GM12878 (cell line): ENCODE results near the gene HMGB3. TPM values are rescaled to one million over a fixed set of nuclear protein-coding genes. Genes with fewer than 3 reads are reported as not detected.

Source experiments
- ATAC-seq: fragments of 200-7000 bp; cut with Tn5 transposase; 3 replicates; pipeline ENCODE4 v1.9.1; 2020; ENCODE audit warnings: mild to moderate bottlenecking, moderate library complexity
- BruUV-seq: library from RNA; stranded (reverse); fragments of 400-500 nt; replicated peaks from 2 replicates; lab custom pipeline; 2021; lab: Mats Ljungman, UMichigan
- CTCF ChIA-PET: fragments of 300-600 bp; sonication (Branson Sonifier 250); formaldehyde crosslinking; extraction: SDS; loops from one replicate; lab custom pipeline; 2021; ENCODE audit warnings: inconsistent platforms; lab: Yijun Ruan, JAX
- POLR2A ChIA-PET: fragments of 350-600 bp; formaldehyde crosslinking; extraction: SDS; loops from one replicate; lab custom pipeline; 2021; ENCODE audit warnings: inconsistent platforms; lab: Charles Lee
- RAD21 ChIA-PET: fragments of 300-600 bp; sonication (Branson Sonifier 250); formaldehyde crosslinking; loops from one replicate; lab custom pipeline; 2023; ENCODE audit warnings: antibody characterized with exemption; ENCODE audit not compliant: unreplicated experiment; lab: Charles Lee
- SMC1A ChIA-PET: fragments of 300-600 bp; sonication (Branson Sonifier 250); formaldehyde crosslinking; loops from one replicate; lab custom pipeline; 2023; ENCODE audit not compliant: unreplicated experiment, uncharacterized antibody; lab: Charles Lee
- DNase-seq: peaks from one replicate; pipeline ENCODE4 v3.0.0-alpha.2; 2011; ENCODE audit warnings: low read depth, low spot score
- FAIRE-seq: peaks from 3 replicates; lab custom pipeline; 2011; peaks lifted over from hg19 to GRCh38; lab: Jason Lieb, UNC
- H2AFZ ChIP-seq: 2 replicates; pipeline ENCODE4 v1.6.0; 2011; ENCODE audit warnings: low read depth, low read length, control low read depth; ENCODE audit not compliant: control insufficient read depth
- H3K27ac ChIP-seq: 2 replicates; pipeline ENCODE4 v1.5.1; 2011; ENCODE audit warnings: control low read depth; ENCODE audit not compliant: control insufficient read depth, insufficient read depth
- H3K27me3 ChIP-seq, 2 experiments: replicated peaks in 1 of 2; 2 replicates each; pipeline versions ENCODE4 v1.6.0 to v1.6.1; 2011; ENCODE audit warnings: low read length in 1 of 2; ENCODE audit not compliant: control insufficient read depth in 2 of 2, insufficient read depth in 2 of 2
- H3K36me3 ChIP-seq, 2 experiments: 2 replicates each; pipeline ENCODE4 v1.5.1; 2011; ENCODE audit warnings: low read length in 1 of 2; ENCODE audit not compliant: control insufficient read depth in 2 of 2, insufficient read depth in 2 of 2
- H3K4me1 ChIP-seq: 2 replicates; pipeline ENCODE4 v1.6.1; 2011; ENCODE audit warnings: mild to moderate bottlenecking, low read length, moderate library complexity, mixed read lengths; ENCODE audit not compliant: control insufficient read depth, insufficient read depth
- H3K4me2 ChIP-seq: 2 replicates; pipeline ENCODE4 v1.6.0; 2011; ENCODE audit warnings: control low read depth; ENCODE audit not compliant: control insufficient read depth, insufficient read depth
- H3K4me3 ChIP-seq: fragments of 200-600 bp; sonication (generic); 2 replicates; pipeline ENCODE4 v1.5.1; 2016
- H3K79me2 ChIP-seq: 2 replicates; pipeline ENCODE4 v1.6.0; 2011; ENCODE audit warnings: low read length; ENCODE audit not compliant: control insufficient read depth, insufficient read depth
- H3K9ac ChIP-seq: 2 replicates; pipeline ENCODE4 v1.8.0; 2011; ENCODE audit warnings: low read length, control low read depth, mixed read lengths; ENCODE audit not compliant: control insufficient read depth, insufficient read depth
- H3K9me3 ChIP-seq: replicated peaks from 3 replicates; pipeline ENCODE4 v1.5.1; 2011; ENCODE audit warnings: mild to moderate bottlenecking, low read length; ENCODE audit not compliant: control insufficient read depth, insufficient read depth
- H4K20me1 ChIP-seq: 2 replicates; pipeline ENCODE4 v1.6.0; 2011; ENCODE audit not compliant: control insufficient read depth, insufficient read depth
- CEBPB ChIP-seq, 2 experiments: fragments of 150-350 bp in 1 of 2; IDR thresholded peaks; 2 replicates each; pipeline ENCODE4 v1.6.1; 2012 to 2014; ENCODE audit warnings: low read depth in 2 of 2, low read length in 2 of 2, borderline replicate concordance in 1 of 2, inconsistent platforms in 1 of 2
- E2F4 ChIP-seq: IDR thresholded peaks from 2 replicates; pipeline ENCODE4 v1.6.1; 2012; ENCODE audit warnings: low read depth, low read length, improper control_type of control experiment
- EED ChIP-seq: sonication (generic); IDR thresholded peaks from 2 replicates; pipeline ENCODE4 v1.6.1; 2016; ENCODE audit warnings: antibody characterized with exemption, low read depth
- ESRRA ChIP-seq: IDR thresholded peaks from 2 replicates; pipeline ENCODE4 v1.6.1; 2012; ENCODE audit warnings: mild to moderate bottlenecking, low read length, improper control_type of control experiment
- IKZF1 ChIP-seq: fragments of 450-650 bp; conservative IDR thresholded peaks from 2 replicates; pipeline ENCODE4 v1.6.1; 2017; ENCODE audit warnings: antibody characterized with exemption, mild to moderate bottlenecking
- IRF4 ChIP-seq: IDR thresholded peaks from 2 replicates; pipeline ENCODE4 v1.6.1; 2011; ENCODE audit warnings: low read depth, low read length
- NBN ChIP-seq: fragments of 450-650 bp; IDR thresholded peaks from 2 replicates; pipeline ENCODE4 v1.6.1; 2016
- NR2C2 ChIP-seq: IDR thresholded peaks from 2 replicates; pipeline ENCODE4 v1.6.1; 2011; ENCODE audit warnings: borderline replicate concordance, low read depth; ENCODE audit not compliant: control insufficient read depth, insufficient read length
- STAT3 ChIP-seq: IDR thresholded peaks from 2 replicates; pipeline ENCODE4 v1.6.1; 2011; ENCODE audit warnings: low read depth, low read length, improper control_type of control experiment
- TCF7 ChIP-seq: IDR thresholded peaks from 2 replicates; pipeline ENCODE4 v1.6.1; 2014; ENCODE audit warnings: antibody characterized with exemption, borderline replicate concordance
- ZNF24 ChIP-seq: fragments of 450-650 bp; IDR thresholded peaks from 2 replicates; pipeline ENCODE4 v1.6.1; 2017; ENCODE audit warnings: antibody characterized with exemption, mild to moderate bottlenecking
- WGBS: methylation state at CpG from one replicate; pipeline ENCODE4 v1.1.6; 2016; ENCODE audit warnings: low lambda C conversion rate; ENCODE audit not compliant: insufficient replicate concordance, insufficient coverage; ENCODE audit errors: missing lambda C conversion rate; 5-methylcytosine and 5-hydroxymethylcytosine counted together
- in situ Hi-C: fragments of 300-500 bp; cut with MboI; formaldehyde crosslinking; loops from 9 replicates; pipeline ENCODE4 v1.14.3; 2018; ENCODE audit warnings: mixed read lengths
- intact Hi-C: fragments of 100-400 bp; cut with micrococcal nuclease; formaldehyde crosslinking; loops from one replicate; pipeline ENCODE4 v1.14.2; 2022; ENCODE audit not compliant: unreplicated experiment
- polyA plus RNA-seq, 11 experiments: library from polyadenylated mRNA; depleted of rRNA in 4 of 11; unstranded in 6 of 11; stranded (reverse) in 5 of 11; fragments of >200 nt; fragmentation: Nextera tagmentation in 4 of 11; fragmentation: Illumina TruSeq in 1 of 11; extraction: Ambion mirVana in 4 of 11; extraction: Trizol in 1 of 11; gene quantifications; 1 replicate in 1 of 11; 2 replicates in 10 of 11; pipeline versions ENCODE4 v1.2.1 to v1.2.3, GENCODE V29; 2011 to 2016; ENCODE audit warnings: inconsistent platforms in 2 of 11, missing spikeins in 2 of 11, low read depth in 1 of 11
- total RNA-seq, 4 experiments: library from RNA; depleted of rRNA in 3 of 4; stranded (reverse); fragments of >200 nt in 3 of 4; fragmentation: Illumina TruSeq in 1 of 4; extraction: Trizol in 1 of 4; gene quantifications; 2 replicates each; pipeline versions ENCODE4 v1.2.1 to v1.2.3, GENCODE V29; 2013 to 2021
- TF ChIP-seq, protein P1 (sequence below): fragments of 450-650 bp; IDR thresholded peaks from 2 replicates; pipeline ENCODE4 v1.6.1; 2017; ENCODE audit warnings: antibody characterized with exemption, mild to moderate bottlenecking, moderate library complexity
- TF ChIP-seq, protein P2 (sequence below): fragments of 450-650 bp; formaldehyde crosslinking; IDR thresholded peaks from 2 replicates; pipeline ENCODE4 v1.5.0; 2022; ENCODE audit warnings: mild to moderate bottlenecking, missing genetic modification characterization

The HMGB3 gene
- total and polyA plus RNA-seq, 10 of the 15 experiments (the other 5 are each of a cell fraction or from before 2014, with no cell fraction given), result 19.1 to 167 (median 109) TPM

DNA sequence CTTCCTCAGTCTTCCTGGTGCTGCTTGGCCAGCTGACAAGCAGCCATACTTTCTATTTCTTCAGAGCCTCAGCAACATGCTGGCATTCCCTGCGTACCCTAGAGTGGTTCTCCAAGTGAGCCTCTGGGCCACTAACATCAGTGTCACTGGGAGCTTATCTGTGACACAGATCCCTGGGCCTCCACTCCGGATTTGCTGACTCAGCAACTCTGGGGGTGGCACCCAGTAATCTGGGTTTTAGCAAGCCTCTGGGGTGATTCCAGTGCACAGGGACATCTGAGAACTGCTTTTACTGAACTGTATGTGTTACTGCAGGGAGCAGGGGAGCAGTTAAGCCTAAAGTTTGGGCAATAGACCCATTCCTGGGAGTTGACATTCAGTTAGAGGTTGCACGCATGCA lies 28.2 kb upstream of the HMGB3 start:
- H3K9me3 ChIP-seq, result no peaks in the 10 kb centered on the region
- H3K4me1 ChIP-seq, result no peaks in the 10 kb centered on the region
- no peaks in the 10 kb centered on the region for H3K79me2 ChIP-seq
- no peaks in the 10 kb centered on the region for H4K20me1 ChIP-seq
- TF ChIP-seq ZNF24 (no peak), E2F4 (no peak), STAT3 (no peak), TCF7 (no peak), CEBPB (IDR thresholded peaks at IDR 0.05; ENCODE audit: borderline replicate concordance in 1 of 2, low read depth in 2 of 2, low read length in 2 of 2) (no peak), EED (no peak), ESRRA (no peak), IRF4 (no peak)
- no peak overlapping the region for H3K27ac ChIP-seq
- H3K4me2 ChIP-seq, result no peak overlapping the region
- ChIA-PET CTCF (no interaction called here), POLR2A (no interaction called here), SMC1A (no interaction called here), RAD21 (no interaction called here)
- no peaks in the 10 kb centered on the region for H3K36me3 ChIP-seq
- H3K27me3 ChIP-seq, result no peaks in the 10 kb centered on the region
- no TSS peak for BruUV-seq
- WGBS, result 48% methylated on average over 3 of the region's 3 CpGs
- no peak for DNase-seq
- in situ Hi-C loops, result no loop called here
- intact Hi-C loops, result no loop called here
- no peak overlapping the region for H3K9ac ChIP-seq
- H2AFZ ChIP-seq, result no peak overlapping the region
- no peak for ATAC-seq
- H3K4me3 ChIP-seq, result no peak overlapping the region
- FAIRE-seq, result no peak

DNA sequence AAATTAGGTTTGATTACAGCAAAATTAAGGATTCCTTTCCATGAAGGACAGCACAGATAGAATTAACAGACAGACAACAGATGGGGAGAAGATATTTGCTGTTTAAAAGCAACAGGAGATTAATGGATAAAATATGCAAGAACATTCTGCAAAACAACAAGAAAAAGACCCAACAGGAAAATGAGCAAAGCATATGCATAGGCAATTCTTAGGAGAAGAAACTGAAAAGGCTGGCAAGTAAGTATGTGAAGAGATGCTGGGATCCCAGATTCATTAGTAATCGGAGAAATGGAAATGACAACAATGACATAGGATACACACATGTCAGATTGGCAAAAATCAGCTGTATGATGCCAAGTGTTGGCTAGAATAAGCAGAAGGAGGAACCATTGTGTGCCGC lies 27.5 kb upstream of the HMGB3 start:
- no peak for DNase-seq
- ChIA-PET CTCF (no interaction called here), SMC1A (no interaction called here), RAD21 (no interaction called here), POLR2A (no interaction called here)
- no peaks in the 10 kb centered on the region for H4K20me1 ChIP-seq
- 58% methylated on average over 2 of the region's 2 CpGs for WGBS
- ATAC-seq, result no peak
- H3K9ac ChIP-seq, result no peak overlapping the region
- no peaks in the 10 kb centered on the region for H3K36me3 ChIP-seq
- H2AFZ ChIP-seq, result no peak overlapping the region
- no peaks in the 10 kb centered on the region for H3K9me3 ChIP-seq
- no TSS peak for BruUV-seq
- intact Hi-C loops, result no loop called here
- H3K27ac ChIP-seq, result no peak overlapping the region
- no peak overlapping the region for H3K4me2 ChIP-seq
- H3K27me3 ChIP-seq, result no peaks in the 10 kb centered on the region
- H3K4me1 ChIP-seq, result no peaks in the 10 kb centered on the region
- H3K4me3 ChIP-seq, result no peak overlapping the region
- in situ Hi-C loops, result no loop called here
- no peaks in the 10 kb centered on the region for H3K79me2 ChIP-seq
- no peak for FAIRE-seq
- TF ChIP-seq, protein P1, sequence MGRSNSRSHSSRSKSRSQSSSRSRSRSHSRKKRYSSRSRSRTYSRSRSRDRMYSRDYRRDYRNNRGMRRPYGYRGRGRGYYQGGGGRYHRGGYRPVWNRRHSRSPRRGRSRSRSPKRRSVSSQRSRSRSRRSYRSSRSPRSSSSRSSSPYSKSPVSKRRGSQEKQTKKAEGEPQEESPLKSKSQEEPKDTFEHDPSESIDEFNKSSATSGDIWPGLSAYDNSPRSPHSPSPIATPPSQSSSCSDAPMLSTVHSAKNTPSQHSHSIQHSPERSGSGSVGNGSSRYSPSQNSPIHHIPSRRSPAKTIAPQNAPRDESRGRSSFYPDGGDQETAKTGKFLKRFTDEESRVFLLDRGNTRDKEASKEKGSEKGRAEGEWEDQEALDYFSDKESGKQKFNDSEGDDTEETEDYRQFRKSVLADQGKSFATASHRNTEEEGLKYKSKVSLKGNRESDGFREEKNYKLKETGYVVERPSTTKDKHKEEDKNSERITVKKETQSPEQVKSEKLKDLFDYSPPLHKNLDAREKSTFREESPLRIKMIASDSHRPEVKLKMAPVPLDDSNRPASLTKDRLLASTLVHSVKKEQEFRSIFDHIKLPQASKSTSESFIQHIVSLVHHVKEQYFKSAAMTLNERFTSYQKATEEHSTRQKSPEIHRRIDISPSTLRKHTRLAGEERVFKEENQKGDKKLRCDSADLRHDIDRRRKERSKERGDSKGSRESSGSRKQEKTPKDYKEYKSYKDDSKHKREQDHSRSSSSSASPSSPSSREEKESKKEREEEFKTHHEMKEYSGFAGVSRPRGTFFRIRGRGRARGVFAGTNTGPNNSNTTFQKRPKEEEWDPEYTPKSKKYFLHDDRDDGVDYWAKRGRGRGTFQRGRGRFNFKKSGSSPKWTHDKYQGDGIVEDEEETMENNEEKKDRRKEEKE, result no peak
- TF ChIP-seq IKZF1 (no peak), NBN (no peak), NR2C2 (no peak)
- TF ChIP-seq, protein P2, sequence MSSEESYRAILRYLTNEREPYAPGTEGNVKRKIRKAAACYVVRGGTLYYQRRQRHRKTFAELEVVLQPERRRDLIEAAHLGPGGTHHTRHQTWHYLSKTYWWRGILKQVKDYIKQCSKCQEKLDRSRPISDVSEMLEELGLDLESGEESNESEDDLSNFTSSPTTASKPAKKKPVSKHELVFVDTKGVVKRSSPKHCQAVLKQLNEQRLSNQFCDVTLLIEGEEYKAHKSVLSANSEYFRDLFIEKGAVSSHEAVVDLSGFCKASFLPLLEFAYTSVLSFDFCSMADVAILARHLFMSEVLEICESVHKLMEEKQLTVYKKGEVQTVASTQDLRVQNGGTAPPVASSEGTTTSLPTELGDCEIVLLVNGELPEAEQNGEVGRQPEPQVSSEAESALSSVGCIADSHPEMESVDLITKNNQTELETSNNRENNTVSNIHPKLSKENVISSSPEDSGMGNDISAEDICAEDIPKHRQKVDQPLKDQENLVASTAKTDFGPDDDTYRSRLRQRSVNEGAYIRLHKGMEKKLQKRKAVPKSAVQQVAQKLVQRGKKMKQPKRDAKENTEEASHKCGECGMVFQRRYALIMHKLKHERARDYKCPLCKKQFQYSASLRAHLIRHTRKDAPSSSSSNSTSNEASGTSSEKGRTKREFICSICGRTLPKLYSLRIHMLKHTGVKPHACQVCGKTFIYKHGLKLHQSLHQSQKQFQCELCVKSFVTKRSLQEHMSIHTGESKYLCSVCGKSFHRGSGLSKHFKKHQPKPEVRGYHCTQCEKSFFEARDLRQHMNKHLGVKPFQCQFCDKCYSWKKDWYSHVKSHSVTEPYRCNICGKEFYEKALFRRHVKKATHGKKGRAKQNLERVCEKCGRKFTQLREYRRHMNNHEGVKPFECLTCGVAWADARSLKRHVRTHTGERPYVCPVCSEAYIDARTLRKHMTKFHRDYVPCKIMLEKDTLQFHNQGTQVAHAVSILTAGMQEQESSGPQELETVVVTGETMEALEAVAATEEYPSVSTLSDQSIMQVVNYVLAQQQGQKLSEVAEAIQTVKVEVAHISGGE (CRISPR knock-in tag), result no peak
